GM18517 (cell line): ENCODE data around the gene ACOX3.
"Not testable (repeated sequence)": the region's sequence is repeated elsewhere in the genome, so short reads cannot be mapped to it uniquely, and the experiment has no call there.

ENCODE experiments used
- ATAC-seq: cut with Tn5 transposase; IDR thresholded peaks from one replicate; pipeline ENCODE4 v1.9.1; 2021; ENCODE audit warnings: mild to moderate bottlenecking, moderate library complexity; ENCODE audit not compliant: unreplicated experiment

The ACOX3 gene

GRCh38 chr4:8359193-8359592 is 81.3 kb downstream of the ACOX3 start:
- no peak for ATAC-seq

- ATAC-seq = no peak
Measured at GRCh38 chr4:8356856-8357255, 83.7 kb downstream of the ACOX3 start.

- no peak for ATAC-seq
Measured at GRCh38 chr4:8355864-8356565, 84.5 kb downstream of the ACOX3 start.

- ATAC-seq = no peak
Measured at GRCh38 chr4:8355306-8355705, 85.2 kb downstream of the ACOX3 start.

GRCh38 chr4:8353912-8354453 is 86.5 kb downstream of the ACOX3 start:
- no peak for ATAC-seq

- no peak for ATAC-seq
Measured at GRCh38 chr4:8353158-8353669, 87.3 kb downstream of the ACOX3 start.

GRCh38 chr4:8352368-8353157 is 88.0 kb downstream of the ACOX3 start:
- ATAC-seq = no peak

- ATAC-seq = no peak
Measured at GRCh38 chr4:8351931-8352367, 88.6 kb downstream of the ACOX3 start.

- no peak for ATAC-seq
Measured at GRCh38 chr4:8350841-8351461, 89.6 kb downstream of the ACOX3 start.

GRCh38 chr4:8350352-8350751 is 90.2 kb downstream of the ACOX3 start:
- ATAC-seq = no peak

GRCh38 chr4:8349664-8350236 is 90.8 kb downstream of the ACOX3 start:
- no peak for ATAC-seq

GRCh38 chr4:8349236-8349635 is 91.3 kb downstream of the ACOX3 start:
- ATAC-seq = not testable (repeated sequence)

GRCh38 chr4:8348071-8348470 is 92.5 kb downstream of the ACOX3 start:
- ATAC-seq = no peak

- no peak for ATAC-seq
Measured at GRCh38 chr4:8347660-8348059, 92.9 kb downstream of the ACOX3 start.

GRCh38 chr4:8346838-8347605 is 93.5 kb downstream of the ACOX3 start:
- no peak for ATAC-seq

- ATAC-seq = no peak
Measured at GRCh38 chr4:8345946-8346814, 94.3 kb downstream of the ACOX3 start.

GRCh38 chr4:8345053-8345945 is 95.2 kb downstream of the ACOX3 start:
- no peak for ATAC-seq

GRCh38 chr4:8344377-8344776 is 96.1 kb downstream of the ACOX3 start:
- no peak for ATAC-seq
